GM21367 (cell line): ENCODE results near the gene CGRRF1.

Source experiments
- ATAC-seq: cut with Tn5 transposase; IDR thresholded peaks from one replicate; pipeline ENCODE4 v1.9.1; 2021; ENCODE audit not compliant: unreplicated experiment

The CGRRF1 gene

DNA sequence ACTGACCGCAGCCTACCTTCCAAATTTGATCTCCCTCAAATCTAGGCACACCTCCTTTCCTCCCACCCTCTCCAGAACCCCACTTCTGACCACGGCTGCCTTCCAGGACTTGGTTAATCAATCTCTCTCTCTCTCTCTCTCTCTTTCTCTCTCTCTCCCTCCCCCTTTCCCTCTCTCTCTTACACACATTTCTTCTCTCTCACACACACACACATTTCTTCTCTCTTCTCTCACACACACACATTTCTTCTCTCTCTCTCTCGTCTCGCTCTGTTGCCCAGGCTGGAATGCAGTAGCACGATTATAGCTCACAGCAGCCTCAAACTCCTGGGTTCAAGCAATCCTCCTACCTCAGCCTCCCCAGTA is 20.4 kb upstream of the CGRRF1 start:
- no peak for ATAC-seq

DNA sequence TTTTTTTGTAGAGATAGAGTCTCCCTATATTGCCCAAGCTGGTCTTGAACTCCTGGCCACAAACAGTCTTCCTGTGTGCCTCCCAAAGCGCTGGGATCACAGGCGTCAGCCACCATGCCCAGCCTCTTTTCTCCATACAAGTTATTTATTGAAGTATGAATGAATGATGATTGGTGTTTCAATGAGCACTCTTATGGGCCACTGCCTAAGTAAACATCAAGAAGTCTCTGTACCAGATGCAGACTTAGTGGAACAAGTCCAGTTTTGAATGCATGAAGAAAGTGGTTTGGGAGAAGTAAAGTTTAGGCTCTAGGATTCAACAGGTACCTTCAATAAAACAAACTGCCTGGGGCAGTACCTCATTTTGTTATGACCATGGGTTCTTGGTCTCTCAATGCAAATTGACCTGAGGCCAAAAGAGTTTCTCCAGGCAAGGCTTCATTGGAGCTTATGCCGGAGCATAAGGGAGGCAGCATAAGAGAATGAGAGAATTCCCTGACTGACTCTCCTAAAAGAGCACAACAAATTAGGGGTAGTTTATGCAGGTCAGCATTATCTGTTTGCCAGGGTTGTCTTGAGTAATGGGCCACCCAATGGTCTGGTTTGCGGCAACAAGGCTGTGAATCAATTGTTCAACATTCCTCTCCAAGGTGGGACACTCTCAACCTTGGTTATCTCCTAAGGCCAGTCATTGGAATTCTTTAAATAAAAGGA is 19.8 kb upstream of the CGRRF1 start:
- no peak for ATAC-seq

DNA sequence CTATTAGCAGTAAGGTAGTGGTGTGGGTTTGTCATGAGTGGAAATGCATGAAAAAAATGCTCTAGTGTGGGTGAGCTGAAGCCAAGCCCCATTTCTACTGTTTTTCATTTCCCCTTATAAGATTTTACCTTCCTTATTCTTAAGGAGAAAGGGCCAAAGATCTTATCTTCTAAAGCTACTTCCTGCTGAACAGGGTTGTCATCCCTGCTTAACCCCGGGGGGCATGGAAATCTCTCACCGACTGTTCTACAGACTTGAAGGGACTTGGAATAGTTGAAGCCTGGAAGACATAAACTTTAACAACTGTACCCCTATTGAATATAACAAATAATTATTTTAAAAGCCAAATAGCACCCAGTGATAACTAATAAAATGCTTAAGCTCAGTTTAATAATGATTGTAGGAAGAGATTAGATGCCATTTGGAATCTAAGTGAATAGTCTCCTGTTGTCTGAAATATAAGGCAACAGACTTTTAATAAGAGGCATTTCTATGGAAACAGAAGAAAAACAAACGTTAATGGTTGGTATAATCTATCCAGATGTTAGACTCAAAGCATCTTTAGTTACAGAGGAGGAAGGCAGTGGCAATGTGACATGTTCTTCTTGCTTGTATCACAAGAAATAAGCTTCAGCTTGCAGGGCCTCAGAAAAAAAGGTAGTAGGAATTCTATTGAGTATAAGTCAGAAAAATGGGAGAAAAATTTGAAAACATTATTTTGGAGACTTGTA is 19.1 kb upstream of the CGRRF1 start:
- no peak for ATAC-seq

DNA sequence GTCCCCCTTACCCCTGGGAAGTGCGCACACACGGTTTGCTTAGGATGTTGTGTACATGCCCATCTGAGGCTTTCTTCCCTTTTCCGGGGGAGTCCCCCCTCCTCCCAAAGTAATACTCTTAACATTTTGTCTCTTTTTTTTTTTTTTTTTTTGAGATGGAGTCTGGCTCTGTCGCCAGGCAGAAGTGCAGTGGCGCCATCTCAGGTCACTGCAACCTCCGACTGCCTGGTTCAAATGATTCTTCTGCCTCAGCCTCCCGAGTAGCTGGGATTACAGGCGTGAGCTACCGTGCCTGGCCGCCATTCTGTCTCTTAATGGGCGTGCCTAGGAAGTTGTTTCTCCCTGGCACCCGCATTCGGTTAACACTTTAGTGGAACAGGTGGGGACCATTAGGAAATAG is 16.4 kb upstream of the CGRRF1 start:
- ATAC-seq: no peak

DNA sequence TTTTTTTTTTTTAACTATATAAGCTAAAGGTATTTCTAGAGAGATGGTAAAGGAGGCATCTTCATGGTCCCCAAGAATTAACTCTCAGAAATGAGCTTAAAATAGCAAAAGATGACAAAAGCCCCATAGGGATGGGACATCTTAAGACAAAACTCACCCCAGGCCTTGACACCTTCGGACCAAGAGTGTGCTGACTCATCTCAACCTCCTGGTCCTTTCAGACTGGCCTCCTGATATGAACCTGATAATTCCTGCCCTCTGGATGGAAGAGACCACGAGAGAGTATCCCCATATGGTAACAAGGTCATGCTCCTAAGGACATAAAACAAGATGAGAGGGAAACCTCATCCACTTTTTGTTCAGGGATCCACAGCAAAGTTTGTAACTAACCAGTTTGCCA is 12.5 kb upstream of the CGRRF1 start:
- no peak for ATAC-seq

DNA sequence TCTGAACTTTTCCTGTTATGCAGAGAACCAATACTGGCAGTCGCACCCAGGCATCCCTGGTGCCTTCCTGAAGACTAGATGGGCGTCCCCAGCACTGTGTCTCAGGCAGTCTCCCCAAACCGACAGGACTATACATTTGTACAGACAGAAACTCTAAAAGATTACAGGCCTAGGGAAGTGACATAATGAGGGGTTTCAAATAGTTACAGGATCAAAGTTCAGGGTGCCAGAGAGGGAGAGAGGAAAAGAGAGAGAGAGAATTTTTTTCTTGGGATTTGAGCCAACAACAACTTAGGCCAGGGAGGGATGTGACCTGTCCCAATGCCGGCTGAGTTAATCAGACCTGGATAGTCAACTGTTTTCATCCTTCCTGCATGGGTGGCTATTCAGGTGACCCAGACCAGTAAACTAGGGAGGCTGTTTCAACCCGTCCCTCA is 11.6 kb upstream of the CGRRF1 start:
- ATAC-seq: no peak

DNA sequence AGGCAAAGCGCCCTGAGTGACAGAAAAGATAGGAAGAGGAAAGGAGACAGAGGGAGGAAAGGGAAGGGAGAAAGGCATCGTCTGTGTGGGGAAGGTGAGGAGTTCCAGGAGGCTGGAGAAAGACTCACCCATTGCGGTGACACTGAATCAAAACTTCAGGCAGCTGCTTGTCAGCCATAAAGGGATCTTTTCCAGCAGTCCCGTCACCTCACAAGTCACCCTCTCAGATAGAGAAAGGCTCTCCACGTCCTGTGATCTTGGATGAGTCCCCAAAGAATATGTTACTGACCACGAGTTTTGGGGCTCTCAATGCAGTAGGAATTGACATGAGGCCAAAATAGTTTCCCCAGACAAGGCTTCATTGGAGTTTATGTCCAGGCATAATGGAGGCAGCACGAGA is 11.1 kb upstream of the CGRRF1 start:
- ATAC-seq: no peak

DNA sequence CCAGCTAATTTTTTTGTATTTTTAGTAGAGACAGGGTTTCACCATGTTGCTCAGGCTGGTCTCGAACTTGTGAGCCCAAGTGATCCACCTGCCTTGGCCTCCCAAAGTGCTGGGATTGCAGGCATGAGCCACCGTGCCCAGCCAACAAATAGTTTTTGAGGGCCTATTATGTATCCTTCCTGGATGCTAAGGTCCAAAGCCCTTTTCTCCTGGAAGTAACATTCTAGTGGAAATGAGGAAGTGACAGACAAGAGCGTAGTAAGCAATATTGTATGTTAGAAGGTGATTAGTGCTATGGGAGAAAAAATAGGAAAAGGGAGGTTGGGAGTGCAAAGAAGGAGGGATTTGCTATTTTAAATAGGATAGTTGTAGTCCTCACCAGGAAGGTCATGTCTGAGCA is 9.0 kb upstream of the CGRRF1 start:
- ATAC-seq: no peak

DNA sequence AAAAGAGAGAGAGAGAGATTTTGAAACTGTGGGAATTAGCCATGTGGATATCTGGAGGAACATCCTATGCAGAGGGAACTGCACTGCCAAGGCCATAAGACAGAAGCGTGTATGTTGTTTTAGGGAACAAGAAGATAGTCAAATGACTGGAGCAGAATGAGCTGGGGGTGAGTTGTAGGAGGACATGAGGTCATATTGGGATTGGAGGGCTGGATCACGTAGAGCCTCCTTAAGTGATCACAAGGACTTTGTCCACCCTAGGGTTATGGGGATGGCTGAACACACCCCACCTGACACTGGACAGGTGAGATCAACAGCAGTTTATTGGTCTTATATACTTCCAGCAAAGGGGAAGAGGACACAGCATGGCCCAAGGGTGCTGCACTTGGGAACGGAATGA is 8.2 kb upstream of the CGRRF1 start:
- no peak for ATAC-seq

DNA sequence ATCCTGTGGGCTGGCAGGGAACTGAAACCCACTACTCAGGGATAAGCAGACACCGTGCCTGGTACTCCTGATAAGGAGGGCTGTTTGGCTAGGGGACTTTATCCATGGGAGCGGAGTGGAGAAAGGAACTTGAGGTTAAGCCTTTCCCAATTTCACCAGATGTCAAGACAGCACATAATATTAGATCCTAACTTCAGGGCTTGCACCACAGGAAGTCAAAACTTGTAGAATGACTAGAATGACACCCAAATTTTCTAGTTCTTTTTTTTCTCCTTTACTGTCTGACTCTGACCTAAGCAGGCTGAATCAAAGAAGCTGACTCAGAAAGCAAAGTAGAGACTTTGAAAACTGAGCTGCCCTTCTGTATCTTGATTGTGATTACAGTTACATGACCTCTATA is 7.1 kb upstream of the CGRRF1 start:
- ATAC-seq: no peak

DNA sequence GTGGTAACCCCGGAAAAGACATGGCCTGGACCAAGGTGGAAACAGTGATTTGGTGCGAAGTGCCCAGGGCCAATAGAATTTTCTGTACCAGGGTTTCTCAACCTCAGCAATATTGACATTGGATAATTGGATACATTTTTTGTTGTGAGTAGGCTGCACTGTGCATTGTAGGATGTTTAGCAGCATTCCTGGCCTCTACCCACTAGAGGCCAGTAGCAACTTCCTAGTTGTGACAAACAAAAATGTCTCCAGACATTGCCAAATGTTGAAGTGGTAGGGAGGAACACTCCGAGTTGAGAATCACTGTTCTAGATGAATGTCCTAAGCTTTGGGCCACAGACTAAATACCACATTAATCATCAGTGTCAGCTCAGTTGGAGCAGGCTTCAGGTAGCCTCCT is 6.2 kb upstream of the CGRRF1 start:
- no peak for ATAC-seq

DNA sequence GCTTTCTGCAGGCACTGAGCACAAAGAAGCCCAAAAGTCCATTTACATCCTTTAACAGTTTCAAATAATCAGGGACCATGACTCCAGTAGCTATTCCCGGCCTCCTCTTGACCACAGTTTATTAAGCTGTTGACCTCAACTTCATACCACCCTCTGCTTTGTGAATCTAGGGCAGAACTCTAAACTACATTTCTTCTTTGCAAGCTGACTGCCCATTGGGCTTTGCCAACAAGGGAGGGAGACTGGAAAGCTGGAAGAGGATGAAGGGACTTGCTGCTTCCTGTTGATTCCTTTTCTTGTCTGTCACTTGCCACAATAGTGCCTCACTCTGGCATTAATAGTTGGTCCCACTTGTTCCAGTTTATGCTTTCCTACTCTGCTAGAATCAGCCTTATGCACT is 2.7 kb downstream of the CGRRF1 start:
- no peak for ATAC-seq

DNA sequence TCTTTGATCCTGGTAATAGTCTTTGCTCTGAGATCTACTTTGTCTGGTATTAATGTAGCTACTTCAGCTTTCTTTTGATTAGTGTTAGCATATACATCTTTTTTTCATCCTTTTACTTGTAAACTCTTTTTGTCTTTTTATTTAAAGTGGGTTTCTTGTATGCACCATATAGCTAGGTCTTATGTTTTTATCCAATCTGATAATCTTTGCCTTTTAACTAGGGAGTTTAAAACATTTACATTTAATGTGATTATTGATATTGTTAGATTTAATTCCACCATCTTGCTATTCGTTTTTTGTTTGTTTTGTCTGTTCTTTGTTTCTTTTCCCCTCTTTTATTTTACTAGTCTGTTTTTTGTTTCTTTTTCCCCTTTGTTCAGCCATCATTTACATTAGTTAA is 6.0 kb downstream of the CGRRF1 start:
- no peak for ATAC-seq

DNA sequence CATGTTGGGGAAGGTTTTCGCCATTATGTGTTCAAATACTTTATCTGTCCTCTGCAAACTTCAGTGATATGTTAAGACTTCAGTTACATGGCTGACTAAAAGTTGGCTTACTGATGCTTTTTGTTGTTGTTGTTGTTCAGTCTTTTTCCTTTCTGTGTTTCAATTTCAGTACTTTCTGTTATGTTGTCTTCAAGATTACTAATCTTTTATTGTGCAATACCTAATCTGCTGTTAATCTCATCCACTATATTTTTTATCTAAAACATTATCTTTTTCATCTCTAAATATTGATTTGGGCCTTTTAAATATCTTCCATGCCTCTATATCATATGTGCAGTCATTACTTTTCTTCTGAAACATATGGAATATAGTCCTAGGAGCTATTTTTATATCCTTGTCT is 7.0 kb downstream of the CGRRF1 start:
- ATAC-seq: no peak

DNA sequence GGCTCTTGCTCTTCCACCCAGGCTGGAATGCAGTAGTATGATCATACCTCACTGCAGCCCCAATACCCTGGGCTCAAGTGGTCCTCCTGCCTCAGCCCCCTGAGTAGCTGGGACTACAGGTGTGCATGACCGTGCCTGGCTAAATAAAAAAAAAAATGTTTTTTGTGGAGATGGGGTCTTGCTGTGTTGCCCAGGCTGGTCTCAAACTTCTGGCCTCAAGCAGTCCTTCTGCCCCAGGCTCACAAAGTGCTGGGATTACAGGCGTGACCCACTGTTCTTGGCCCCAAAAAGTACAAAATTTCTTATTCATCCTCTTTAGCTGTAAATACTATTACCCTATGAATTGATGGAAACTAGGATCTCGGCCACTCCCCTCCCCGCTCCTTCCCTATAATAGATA is 14.7 kb downstream of the CGRRF1 start:
- ATAC-seq: no peak

DNA sequence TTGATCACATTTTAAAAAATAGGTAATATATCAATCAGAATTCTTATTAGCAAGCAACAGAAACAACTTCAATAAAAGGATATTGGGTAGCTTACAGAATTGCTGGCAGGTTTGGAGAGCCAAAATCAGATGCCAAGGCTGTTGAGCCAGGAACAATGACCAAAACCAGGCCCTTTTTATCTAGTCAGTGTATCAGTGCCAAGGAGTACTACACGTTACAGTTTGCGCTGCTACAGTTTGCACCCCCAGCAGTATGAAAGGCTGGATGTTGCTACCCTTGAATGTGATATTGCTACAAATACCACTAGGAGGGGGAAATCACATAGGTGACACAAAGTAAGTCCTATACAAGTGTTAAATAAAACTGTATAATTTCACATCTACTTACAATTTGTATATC is 19.3 kb downstream of the CGRRF1 start:
- ATAC-seq: no peak

DNA sequence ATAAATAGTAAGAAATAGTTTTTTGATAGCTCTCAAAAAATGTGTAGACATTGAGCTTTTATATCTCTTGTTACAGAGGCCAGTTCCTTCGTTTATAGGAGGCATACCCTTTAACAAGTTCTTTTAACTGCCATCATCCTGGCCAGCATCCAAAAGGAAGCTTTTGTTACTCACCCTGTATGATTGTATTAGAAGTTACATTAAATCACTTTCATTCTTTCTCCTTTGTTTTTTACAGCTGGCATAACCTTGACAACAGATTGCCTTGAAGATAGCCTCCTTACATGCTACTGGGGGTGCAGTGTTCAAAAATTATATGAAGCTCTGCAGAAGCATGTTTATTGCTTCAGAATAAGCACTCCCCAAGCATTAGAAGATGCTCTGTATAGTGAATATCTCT is 20.1 kb downstream of the CGRRF1 start:
- ATAC-seq: no peak

DNA sequence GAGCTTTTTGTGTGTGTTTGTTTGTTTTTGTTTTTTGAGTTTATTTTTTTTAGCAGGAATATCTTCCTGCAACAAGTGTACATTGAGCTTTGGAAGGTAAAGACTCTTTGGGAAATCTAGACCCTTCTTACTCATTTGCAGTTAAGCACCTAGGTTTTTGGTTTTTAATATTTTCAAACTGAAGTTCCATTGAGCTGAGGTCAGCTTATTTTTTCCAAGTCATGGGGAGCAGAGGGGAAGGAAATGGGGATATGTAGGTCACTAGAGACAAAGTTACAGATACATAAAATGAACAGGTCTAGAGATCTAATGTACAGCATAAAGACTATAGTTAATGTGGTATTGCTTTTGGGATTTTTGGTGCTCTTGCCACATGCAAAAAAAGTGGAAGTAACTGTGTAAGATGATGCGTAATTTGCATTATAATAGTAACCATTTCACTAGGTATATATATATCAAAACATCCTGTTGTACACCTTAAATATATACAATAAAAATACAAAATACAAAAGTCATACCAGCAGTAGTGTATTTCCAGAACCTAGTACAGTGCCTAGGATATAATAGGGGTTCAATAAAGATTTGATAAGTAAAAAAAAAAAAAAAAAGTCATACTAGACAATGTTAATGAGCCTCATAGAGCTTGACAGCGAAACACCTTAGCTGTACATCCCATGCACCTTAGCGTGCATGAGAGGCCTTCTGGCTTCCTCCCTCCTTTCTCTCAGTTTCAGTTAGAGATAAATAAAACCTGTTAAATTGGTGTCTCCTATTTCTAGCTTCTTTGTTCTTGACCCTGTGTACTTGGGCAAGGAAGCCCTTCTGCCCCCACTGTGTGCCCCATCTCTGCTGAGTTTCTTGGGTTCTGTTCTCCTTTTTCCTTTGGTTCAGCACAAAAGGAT is 22.7 kb downstream of the CGRRF1 start:
- peak; percentile 91 for ATAC-seq

DNA sequence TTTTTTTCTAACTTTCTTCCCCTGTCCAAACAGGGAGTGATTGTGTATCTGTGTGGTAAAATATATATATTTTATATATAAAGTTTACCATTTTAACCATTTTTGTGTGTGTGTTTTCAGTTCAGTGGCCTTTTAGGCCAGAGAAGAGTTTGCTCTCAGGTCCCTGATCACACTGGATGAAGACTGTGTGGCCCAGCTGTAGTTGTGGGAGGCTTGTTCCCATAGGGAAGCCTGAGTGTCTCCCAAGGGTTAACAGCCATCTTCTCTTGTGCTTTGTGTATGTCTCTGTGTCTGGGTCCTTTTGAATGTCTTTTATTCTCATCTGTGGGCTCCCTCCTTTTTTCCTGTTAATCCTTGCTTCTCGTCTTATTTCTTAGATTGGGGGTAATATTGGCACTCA is 23.4 kb downstream of the CGRRF1 start:
- no peak for ATAC-seq

DNA sequence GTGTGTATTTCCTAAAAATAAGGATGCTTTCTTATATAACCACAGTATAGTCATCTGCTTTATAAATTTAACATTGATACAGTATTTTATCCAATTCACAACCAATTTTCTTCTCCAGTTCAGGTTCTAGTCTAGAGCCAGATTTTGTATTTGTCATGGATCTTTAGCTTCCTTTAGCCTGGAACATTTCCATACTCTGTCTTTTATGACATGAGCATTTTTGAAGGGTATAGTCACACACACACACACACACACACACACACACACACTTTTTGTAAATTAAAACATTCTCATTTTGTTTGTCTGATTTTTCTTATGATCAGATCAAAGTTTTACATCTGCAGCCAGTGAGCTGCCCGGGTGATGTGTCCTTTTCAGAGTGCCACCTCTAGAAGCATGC is 25.4 kb downstream of the CGRRF1 start:
- ATAC-seq: no peak

DNA sequence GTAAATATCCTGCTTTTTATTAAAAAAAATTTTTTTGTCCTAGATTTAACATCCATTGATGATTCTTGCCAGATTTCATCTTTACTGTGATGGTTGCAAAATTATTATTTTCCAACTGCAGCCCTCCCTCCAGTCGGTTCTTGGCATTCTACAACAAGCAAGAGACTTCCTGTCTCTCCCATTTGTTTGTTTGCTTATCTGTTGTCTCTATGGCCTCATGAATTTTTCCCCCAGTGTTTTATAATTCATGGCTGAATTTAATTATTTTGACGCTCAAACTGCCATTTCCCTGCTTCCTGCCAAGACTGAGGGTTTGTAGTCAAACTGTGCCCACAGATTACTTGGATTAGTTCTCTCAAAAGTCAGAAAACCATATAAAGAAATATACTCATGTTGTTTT is 25.9 kb downstream of the CGRRF1 start:
- ATAC-seq: no peak

DNA sequence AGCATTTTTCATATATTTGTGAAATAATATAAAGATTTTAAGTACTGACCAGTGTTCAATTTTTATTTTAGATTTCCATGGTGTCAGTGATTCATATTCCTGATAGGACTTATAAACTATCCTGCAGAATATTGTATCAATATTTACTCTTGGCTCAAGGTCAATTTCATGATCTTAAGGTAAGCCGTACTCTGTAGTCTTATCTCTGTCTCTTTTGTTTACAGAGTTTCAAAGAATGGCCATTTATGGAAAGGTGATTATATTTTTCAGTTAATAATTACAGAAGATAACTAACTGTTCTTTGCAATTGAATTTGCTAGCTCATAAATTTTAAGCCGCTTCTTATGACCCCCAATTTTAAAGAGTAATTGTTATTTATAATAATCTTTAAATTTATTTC is 27.9 kb downstream of the CGRRF1 start:
- no peak for ATAC-seq
